Measurements from ENCODE around the gene RAP1A. TPM values are rescaled to one million over a fixed set of nuclear protein-coding genes. Genes with fewer than 3 reads are reported as not detected.

RAP1A gene
- total RNA-seq, 2 donors from 2014 or later, result 31.4 to 39.1 TPM

GRCh38 chr1:111576547-111576946, 43.0 kb upstream of the RAP1A start:
- WGBS, result 34% methylated on average over 7 of the region's 7 CpGs
- no peaks in the 10 kb centered on the region for H3K27me3 ChIP-seq (replicated peaks; ENCODE audit: insufficient read depth)
- no peaks in the 10 kb centered on the region for H3K36me3 ChIP-seq
- no peaks in the 10 kb centered on the region for H3K4me1 ChIP-seq (replicated peaks)
- intact Hi-C loops (cut with DNase I), result no loop called here
- TF ChIP-seq CTCF (IDR thresholded peaks at IDR 0.05), result no peak
- TF ChIP-seq POLR2A (IDR thresholded peaks at IDR 0.05), result no peak
- peak; percentile 49 for TF ChIP-seq POLR2AphosphoS5 (IDR thresholded peaks at IDR 0.05)
- H3K27ac ChIP-seq, result no peak overlapping the region
- H3K9me3 ChIP-seq, result no peaks in the 10 kb centered on the region
- peak; percentile 20 for DNase-seq (ENCODE audit: low spot score)
- no peak overlapping the region for H3K4me3 ChIP-seq

- DNase-seq (ENCODE audit: low spot score), result no peak
- Histone ChIP-seq H3K36me3 (no peaks in the 10 kb centered on the region), H3K27ac (no peak overlapping the region), H3K9me3 (no peaks in the 10 kb centered on the region), H3K4me1 (replicated peaks) (no peaks in the 10 kb centered on the region), H3K4me3 (no peak overlapping the region), H3K27me3 (replicated peaks; ENCODE audit: insufficient read depth) (no peaks in the 10 kb centered on the region)
- no peak for TF ChIP-seq CTCF (IDR thresholded peaks at IDR 0.05)
- no peak for TF ChIP-seq POLR2AphosphoS5 (IDR thresholded peaks at IDR 0.05)
- no peak for TF ChIP-seq POLR2A (IDR thresholded peaks at IDR 0.05)
- 78% methylated on average over 2 of the region's 2 CpGs for WGBS
- intact Hi-C loops (cut with DNase I), result no loop called here
Measured at GRCh38 chr1:111577814-111578213, 41.8 kb upstream of the RAP1A start.

GRCh38 chr1:111581166-111581565, 38.4 kb upstream of the RAP1A start:
- no peak for DNase-seq (ENCODE audit: low spot score)
- intact Hi-C loops (cut with DNase I), result no loop called here
- Histone ChIP-seq H3K4me3 (no peak overlapping the region), H3K27me3 (replicated peaks; ENCODE audit: insufficient read depth) (no peaks in the 10 kb centered on the region), H3K36me3 (no peaks in the 10 kb centered on the region), H3K27ac (no peak overlapping the region), H3K9me3 (no peaks in the 10 kb centered on the region), H3K4me1 (replicated peaks) (no peaks in the 10 kb centered on the region)
- no peak for TF ChIP-seq CTCF (IDR thresholded peaks at IDR 0.05)
- TF ChIP-seq POLR2A (IDR thresholded peaks at IDR 0.05), result no peak
- no peak for TF ChIP-seq POLR2AphosphoS5 (IDR thresholded peaks at IDR 0.05)
- WGBS, result 74% methylated on average over 2 of the region's 2 CpGs

GRCh38 chr1:111582016-111582415, 37.6 kb upstream of the RAP1A start:
- Histone ChIP-seq H3K4me3 (no peak overlapping the region), H3K9me3 (no peaks in the 10 kb centered on the region), H3K27me3 (replicated peaks; ENCODE audit: insufficient read depth) (no peaks in the 10 kb centered on the region), H3K27ac (no peak overlapping the region), H3K36me3 (no peaks in the 10 kb centered on the region), H3K4me1 (replicated peaks) (no peaks in the 10 kb centered on the region)
- no peak for DNase-seq (ENCODE audit: low spot score)
- WGBS, result 79% methylated on average over 1 of the region's 1 CpG
- intact Hi-C loops (cut with DNase I), result no loop called here
- TF ChIP-seq POLR2A (IDR thresholded peaks at IDR 0.05), result no peak

GRCh38 chr1:111582644-111583618, 36.7 kb upstream of the RAP1A start:
- intact Hi-C loops (cut with DNase I), result no loop called here
- Histone ChIP-seq H3K4me3 (no peak overlapping the region), H3K36me3 (no peaks in the 10 kb centered on the region), H3K9me3 (no peaks in the 10 kb centered on the region), H3K4me1 (replicated peaks) (no peaks in the 10 kb centered on the region), H3K27ac (no peak overlapping the region), H3K27me3 (replicated peaks; ENCODE audit: insufficient read depth) (no peaks in the 10 kb centered on the region)
- 86% methylated on average over 8 of the region's 8 CpGs for WGBS
- TF ChIP-seq POLR2A (IDR thresholded peaks at IDR 0.05), result no peak
- no peak for TF ChIP-seq POLR2AphosphoS5 (IDR thresholded peaks at IDR 0.05)
- TF ChIP-seq CTCF (IDR thresholded peaks at IDR 0.05), result no peak
- DNase-seq (ENCODE audit: low spot score), result no peak

Measured in prostate gland (tissue), 2 donors.